Testis (tissue), 2 donors: Measurements from ENCODE around the gene NDRG2.

Experiments
- POLR2A ChIP-seq: fragments of 450-650 bp; IDR thresholded peaks from one replicate; pipeline ENCODE4 v1.6.1; 2017; ENCODE audit warnings: antibody characterized with exemption, mild to moderate bottlenecking, moderate library complexity
- TF ChIP-seq, protein P1 (sequence below), 3 experiments: fragments of 450-650 bp in 2 of 3; fragments of 200-600 bp in 1 of 3; sonication (generic) in 1 of 3; IDR thresholded peaks; one replicate each; pipeline ENCODE4 v1.5.1; 2016 to 2019; ENCODE audit warnings: antibody characterized with exemption in 3 of 3, mild to moderate bottlenecking in 2 of 3, moderate library complexity in 1 of 3

DNA sequence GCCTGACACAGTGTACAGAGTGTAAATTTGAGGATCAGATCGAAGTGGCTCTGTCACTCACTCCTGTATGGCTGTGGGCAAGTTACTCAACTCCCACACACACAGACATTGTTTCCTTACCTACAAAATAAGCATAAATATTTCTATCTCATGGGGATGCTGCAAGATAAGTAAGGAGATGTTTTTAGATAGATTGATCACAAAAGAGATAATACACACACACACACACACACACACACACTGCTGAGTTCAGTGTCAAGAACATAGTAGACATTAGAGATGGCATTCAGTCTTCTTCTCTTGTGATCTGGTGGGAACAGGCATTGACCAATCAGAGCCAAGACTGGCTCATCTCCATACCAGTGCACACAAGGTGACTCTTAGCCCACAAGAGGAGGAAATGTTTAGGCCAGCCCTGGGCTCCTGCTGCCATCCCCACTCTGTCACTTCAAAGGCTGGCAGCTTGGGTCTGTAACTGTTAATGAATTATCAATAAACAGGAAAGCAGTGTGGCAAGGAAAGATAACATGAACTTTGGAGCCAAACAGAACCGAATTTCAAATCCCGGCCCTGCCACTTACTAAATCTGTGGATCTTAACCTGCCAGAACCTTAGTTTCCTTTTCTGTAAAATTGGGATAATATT lies 29.4 kb upstream of the NDRG2 start:
- TF ChIP-seq, protein P1, sequence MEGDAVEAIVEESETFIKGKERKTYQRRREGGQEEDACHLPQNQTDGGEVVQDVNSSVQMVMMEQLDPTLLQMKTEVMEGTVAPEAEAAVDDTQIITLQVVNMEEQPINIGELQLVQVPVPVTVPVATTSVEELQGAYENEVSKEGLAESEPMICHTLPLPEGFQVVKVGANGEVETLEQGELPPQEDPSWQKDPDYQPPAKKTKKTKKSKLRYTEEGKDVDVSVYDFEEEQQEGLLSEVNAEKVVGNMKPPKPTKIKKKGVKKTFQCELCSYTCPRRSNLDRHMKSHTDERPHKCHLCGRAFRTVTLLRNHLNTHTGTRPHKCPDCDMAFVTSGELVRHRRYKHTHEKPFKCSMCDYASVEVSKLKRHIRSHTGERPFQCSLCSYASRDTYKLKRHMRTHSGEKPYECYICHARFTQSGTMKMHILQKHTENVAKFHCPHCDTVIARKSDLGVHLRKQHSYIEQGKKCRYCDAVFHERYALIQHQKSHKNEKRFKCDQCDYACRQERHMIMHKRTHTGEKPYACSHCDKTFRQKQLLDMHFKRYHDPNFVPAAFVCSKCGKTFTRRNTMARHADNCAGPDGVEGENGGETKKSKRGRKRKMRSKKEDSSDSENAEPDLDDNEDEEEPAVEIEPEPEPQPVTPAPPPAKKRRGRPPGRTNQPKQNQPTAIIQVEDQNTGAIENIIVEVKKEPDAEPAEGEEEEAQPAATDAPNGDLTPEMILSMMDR (IDR thresholded peaks at IDR 0.05), result no peak
- no peak for TF ChIP-seq POLR2A
